AG20443 (cell line): ENCODE measurements around the gene TSPAN7.

ENCODE experiments used
- DNase-seq: peaks from one replicate; pipeline ENCODE4 v3.0.0; 2012; ENCODE audit warnings: low spot score, mixed read lengths

TSPAN7 gene

GRCh38 chrX:38649221-38649620 lies 87.9 kb downstream of the TSPAN7 start:
- DNase-seq, result no peak

DNA sequence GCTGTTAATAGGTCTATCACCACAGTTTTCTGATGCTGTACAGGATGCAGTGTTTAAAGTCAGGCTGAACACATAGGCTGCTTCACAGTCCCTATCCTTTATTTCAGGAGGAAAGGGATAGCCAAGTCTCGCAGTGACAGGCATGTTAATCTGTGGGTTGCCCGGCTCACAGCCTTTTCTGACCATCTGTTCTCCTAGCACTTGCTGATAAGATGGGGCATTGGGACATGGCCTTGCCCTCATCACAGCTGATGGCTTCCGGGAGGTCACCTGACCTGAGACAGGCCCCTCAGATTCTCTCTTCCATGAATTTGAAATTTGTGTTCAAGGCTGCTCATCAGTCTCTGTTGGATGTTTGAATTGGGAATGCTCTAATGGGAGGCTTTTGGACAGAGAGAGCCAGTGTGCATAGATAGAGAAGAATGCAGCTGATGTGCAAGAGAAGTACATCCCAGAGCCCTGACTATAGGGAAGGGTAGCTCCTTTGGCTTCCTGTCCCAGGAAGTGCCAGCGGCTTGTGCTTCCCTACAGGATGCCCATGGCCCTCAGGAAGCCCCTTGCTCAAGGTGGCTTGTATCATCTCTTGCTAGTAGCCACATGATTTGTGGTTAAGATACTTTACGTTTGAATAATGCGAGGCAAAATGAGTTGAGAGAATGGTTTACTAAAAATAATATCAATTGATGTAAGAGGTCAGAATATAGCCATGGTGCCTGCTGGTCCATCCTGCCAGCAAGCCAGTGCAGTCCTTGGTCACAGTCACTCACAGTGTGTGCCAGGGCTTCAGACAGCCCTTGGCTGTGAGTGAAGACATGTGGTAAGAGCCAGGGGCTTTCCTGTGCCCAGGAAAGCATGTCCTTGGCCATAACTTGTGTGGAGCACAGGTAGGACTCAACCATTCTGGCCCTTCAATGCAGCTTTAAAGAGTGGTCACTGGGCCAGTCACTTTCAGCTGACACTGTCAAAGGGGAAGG lies 88.6 kb downstream of the TSPAN7 start:
- no peak for DNase-seq

GRCh38 chrX:38651625-38652601 lies 90.6 kb downstream of the TSPAN7 start:
- no peak for DNase-seq

DNA sequence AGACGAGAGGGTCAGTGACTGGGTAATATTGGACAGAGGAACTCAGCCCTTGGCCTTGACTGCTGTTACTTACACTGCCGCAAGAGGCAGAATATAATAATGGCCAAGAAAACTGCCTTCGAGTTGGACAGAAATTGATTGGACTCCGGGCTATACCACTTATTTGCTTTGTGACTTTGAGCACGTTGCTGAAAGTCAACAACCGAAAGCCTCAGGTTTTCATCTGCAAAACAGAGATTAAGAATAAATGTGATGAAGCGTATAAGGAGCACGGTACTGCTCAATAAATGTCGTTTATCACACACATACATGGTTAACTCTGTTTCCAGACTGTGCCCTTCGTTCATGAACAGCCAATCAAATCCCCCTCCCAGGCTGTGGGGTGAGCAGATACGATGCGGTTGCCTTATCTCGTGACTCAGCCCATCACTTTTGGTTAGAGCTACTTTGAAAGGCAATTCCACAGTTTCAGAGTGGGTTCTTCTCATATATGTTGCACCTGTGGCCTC lies 91.6 kb downstream of the TSPAN7 start:
- DNase-seq, result no peak

- peak; percentile 14 for DNase-seq
Measured at GRCh38 chrX:38654302-38654701, 93.0 kb downstream of the TSPAN7 start.

- DNase-seq, result no peak
Measured at GRCh38 chrX:38656350-38656915, 95.1 kb downstream of the TSPAN7 start.

DNA sequence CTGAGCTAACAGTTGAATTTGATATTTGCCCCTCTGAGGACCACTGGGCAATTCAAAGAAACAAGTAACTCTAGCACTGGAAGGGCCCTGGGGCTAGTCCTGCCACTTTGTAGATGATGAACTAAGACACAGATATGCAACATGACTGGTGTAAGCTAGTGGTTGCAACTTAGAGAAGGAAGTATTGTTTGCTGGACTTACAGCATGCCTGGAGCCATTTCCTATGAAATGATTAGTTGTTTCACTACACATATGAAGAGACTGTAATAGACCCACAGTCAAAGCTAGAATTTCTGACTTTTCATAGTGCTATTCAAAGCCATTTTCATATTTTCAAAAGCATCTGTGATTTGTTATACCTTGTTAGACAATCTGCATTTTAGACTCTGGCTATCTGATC lies 96.2 kb downstream of the TSPAN7 start:
- DNase-seq, result no peak

- no peak for DNase-seq
Measured at GRCh38 chrX:38660395-38661102, 99.2 kb downstream of the TSPAN7 start.

GRCh38 chrX:38661103-38661441 lies 99.7 kb downstream of the TSPAN7 start:
- DNase-seq, result no peak

DNA sequence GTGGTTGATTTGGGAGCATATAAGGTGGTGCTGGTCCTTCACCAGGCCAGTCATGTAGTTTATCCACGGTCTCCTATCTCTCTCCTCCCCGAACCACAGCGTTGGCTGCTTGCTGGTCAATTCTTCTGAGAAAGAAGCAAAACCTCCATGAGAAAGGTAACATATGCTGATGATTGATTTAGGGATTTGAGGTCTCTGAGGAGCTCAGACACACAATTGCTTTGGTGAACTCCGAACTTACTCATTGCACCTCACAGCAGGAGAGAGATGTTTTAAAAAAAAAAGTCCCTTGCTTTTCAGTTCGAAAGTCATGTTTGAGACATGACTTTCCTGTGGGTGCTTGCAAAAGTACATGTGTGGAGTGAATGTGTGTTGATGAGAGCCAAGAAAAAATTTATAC lies 100.2 kb downstream of the TSPAN7 start:
- DNase-seq, result no peak

- no peak for DNase-seq
Measured at GRCh38 chrX:38662640-38663039, 101.3 kb downstream of the TSPAN7 start.

DNA sequence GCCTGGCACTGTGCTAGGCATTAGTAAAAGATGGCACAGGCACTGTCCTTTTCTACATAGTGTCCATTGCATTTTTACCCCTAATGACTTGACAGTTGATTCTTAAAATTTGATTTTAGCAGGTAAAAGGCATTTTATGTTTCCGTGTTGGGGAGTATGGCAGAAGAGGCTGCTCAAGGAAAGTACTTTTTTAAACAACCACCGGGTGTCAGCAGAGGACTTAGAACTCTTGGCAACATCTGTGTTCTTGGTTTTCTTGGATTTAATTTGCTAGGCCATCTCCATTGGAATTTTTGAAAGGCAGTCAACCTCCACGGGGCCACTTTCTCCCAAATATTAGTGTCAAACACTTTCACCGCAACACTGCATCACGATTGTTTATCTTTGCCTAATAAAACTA lies 102.9 kb downstream of the TSPAN7 start:
- DNase-seq, result peak; percentile 45

DNA sequence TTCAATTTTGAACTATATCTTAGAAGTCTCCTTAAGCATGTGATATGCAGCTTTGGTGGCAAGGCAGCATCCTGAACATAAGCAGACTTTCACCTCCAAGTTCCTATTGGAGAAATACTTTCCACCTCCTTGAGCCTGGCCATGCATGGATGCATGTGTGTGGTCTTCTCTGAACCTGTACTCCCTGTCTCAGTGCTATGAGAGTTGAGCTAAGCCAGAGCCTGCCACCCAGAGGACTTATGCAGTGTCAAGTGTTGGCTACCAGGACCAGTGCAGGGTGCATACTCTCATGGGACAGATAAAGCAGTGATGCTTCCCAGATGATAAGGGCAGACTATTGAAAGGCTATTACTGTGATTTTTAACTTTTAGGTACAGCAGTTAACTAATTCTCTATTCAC lies 105.6 kb downstream of the TSPAN7 start:
- no peak for DNase-seq

DNA sequence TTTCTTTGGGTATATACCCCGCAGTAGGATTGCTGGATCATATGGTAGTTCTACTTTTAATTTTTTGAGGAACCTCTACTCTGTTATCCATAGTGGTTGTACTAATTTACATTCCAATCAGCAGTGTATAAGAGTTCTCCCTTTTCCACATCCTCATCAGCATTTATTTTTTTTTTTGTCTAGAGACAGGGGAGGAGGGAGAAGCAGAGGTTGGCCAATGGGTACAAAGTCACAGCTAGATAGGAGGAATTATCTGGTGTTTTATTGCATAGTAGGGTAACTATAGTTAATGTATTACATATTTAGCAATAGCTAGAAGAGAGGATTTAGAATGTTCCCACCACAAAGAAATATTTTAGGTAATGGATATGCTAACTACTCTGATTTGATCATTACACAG lies 107.4 kb downstream of the TSPAN7 start:
- no peak for DNase-seq

DNA sequence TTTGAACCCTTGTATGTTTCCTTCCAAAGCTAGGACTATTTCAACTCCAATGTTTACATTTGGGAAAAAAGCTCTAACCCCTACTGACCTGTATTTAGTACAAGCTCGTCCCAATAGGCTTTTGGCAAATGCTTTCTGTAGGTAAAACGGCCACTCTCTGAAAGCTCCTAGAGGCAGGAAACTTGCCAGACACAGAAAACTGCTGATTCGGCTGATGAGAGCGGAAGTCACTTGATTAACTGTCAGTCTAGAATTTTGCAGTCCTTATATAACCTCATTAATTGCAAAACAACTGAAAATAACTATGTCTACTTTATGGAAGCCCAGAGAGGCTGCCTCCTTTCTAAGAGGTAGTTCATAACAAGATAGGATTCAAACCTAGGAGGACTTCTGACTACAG lies 108.1 kb downstream of the TSPAN7 start:
- no peak for DNase-seq

GRCh38 chrX:38672646-38673045 lies 111.3 kb downstream of the TSPAN7 start:
- no peak for DNase-seq

DNA sequence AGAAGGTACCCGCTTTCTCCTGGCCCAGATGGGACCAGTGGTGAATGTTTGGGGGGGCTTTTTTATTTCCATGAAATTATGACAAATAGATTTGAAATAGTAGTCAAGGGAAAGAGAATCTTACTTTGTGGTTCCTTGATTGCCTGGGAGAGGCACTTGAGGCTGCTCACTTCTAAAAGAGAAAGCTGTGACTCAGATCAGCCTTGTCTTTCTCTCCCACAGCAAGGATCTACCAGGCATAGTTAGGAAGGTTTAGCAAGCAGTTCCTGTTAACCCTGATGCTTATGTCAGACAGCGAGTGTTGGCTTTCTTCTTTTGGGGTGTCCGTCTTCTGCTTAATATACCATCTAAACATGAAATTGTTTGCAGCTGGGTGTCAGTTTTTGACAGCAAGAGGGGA lies 114.5 kb downstream of the TSPAN7 start:
- no peak for DNase-seq

DNA sequence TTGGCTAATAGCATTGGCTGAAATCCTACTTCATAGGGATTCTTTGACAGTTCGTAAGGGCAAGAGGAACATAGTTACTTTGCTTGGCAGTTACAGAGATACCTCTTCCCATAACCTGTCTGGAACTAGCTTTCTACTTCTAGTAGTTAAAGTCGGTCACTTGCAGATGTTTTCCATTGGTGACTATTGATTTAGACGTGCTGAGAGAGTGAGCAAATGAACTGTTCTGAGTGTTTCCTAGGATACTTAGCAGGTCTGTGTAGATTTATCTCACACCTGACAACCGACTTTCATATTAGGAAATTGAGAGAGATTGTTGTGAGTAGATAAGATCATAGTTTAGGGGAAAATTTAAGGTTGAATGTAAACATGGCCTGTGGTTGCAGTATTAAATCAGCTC lies 116.8 kb downstream of the TSPAN7 start:
- DNase-seq, result no peak

DNA sequence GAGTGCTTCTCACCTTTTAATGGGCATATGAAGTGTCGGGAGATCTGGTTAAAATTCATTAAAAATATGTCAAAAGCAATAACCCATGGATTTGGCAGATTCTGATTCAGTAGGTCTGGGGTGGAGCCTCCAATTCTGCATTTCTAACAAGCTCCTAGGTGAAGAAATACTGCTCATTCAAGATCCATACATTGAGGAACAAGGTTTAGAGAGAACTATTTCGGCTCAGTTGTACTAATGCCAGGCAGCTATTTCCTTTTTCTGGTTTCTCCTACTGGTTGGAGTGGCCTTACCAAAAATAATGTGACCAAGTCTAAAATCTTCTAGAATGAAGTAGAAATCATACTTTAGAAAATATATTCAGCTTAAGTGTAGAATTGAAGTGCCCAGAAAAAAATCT lies 117.5 kb downstream of the TSPAN7 start:
- DNase-seq, result no peak

- no peak for DNase-seq
Measured at GRCh38 chrX:38679695-38680094, 118.4 kb downstream of the TSPAN7 start.

DNA sequence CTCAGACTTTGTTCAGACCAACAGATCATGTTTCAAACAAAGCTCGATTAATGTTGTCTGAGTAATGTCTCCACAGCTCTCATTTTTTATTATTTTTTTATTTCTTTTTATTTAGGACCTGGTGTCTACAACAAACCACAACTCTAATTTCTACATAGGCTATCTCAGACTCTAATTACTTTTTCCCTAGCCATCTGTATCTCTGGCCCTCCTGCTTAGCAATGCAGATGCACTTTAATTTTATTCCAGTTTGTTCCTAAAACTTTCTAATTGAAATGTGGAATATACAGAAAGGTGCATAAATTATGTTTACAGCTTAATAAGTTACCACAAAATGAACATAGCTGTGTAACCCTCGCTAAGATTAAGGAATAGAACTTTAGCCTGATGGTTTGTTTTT lies 120.8 kb downstream of the TSPAN7 start:
- DNase-seq, result no peak

- no peak for DNase-seq
Measured at GRCh38 chrX:38692961-38693360, 131.6 kb downstream of the TSPAN7 start.
